Measurements from ENCODE around the gene GRK3. TPM values are rescaled to one million over a fixed set of nuclear protein-coding genes. Genes with fewer than 3 reads are reported as not detected.

GRK3 gene
- total RNA-seq, 4 donors from 2014 or later = 17.2 to 45.1 (median 27.1) TPM

GRCh38 chr22:25714070-25714469, 149.6 kb downstream of the GRK3 start:
- no peak for ATAC-seq (ENCODE audit: low FRiP score)
- TF ChIP-seq CTCF (IDR thresholded peaks at IDR 0.05) = no peak
- DNase-seq (ENCODE audit: low spot score) = no peak

- DNase-seq (ENCODE audit: low spot score) (no peak), ATAC-seq (ENCODE audit: low FRiP score) (no peak)
- no peak for TF ChIP-seq CTCF (IDR thresholded peaks at IDR 0.05)
Measured at GRCh38 chr22:25714739-25715138, 150.3 kb downstream of the GRK3 start.

- no peak for TF ChIP-seq CTCF (IDR thresholded peaks at IDR 0.05)
- ATAC-seq (ENCODE audit: low FRiP score) (no peak), DNase-seq (ENCODE audit: low spot score) (no peak)
Measured at GRCh38 chr22:25716637-25717036, 152.2 kb downstream of the GRK3 start.

GRCh38 chr22:25718135-25718840, 153.8 kb downstream of the GRK3 start:
- ATAC-seq (ENCODE audit: low FRiP score) (no peak), DNase-seq (ENCODE audit: low spot score) (no peak)
- no peak for TF ChIP-seq CTCF (IDR thresholded peaks at IDR 0.05)

GRCh38 chr22:25722223-25722622, 157.7 kb downstream of the GRK3 start:
- no peak for ATAC-seq (ENCODE audit: low FRiP score)
- no peak for DNase-seq (ENCODE audit: low spot score)
- no peak for TF ChIP-seq CTCF (IDR thresholded peaks at IDR 0.05)

GRCh38 chr22:25722626-25723025, 158.2 kb downstream of the GRK3 start:
- no peak for TF ChIP-seq CTCF (IDR thresholded peaks at IDR 0.05)
- no peak for ATAC-seq (ENCODE audit: low FRiP score)

GRCh38 chr22:25726241-25726640, 161.8 kb downstream of the GRK3 start:
- no peak for TF ChIP-seq CTCF (IDR thresholded peaks at IDR 0.05)
- no peak for DNase-seq (ENCODE audit: low spot score)
- no peak for ATAC-seq (ENCODE audit: low FRiP score)

More at GRCh38 chr22:25722626-25723025, 158.2 kb downstream of the GRK3 start:
- no peak for DNase-seq (ENCODE audit: low spot score)

All from omental fat pad (tissue), 4 donors.